Superior temporal gyrus (tissue), 1 donor: ENCODE data around the gene SYT2.
"Not testable (repeated sequence)": the region's sequence is repeated elsewhere in the genome, so short reads cannot be mapped to it uniquely, and the experiment has no call there.

ENCODE experiments used
- DNase-seq: peaks from one replicate; pipeline ENCODE4 v3.0.0-alpha.2; 2016; ENCODE audit errors: extremely low spot score

Gene SYT2

GRCh38 chr1:202546796-202547195 lies 163.5 kb downstream of the SYT2 start:
- DNase-seq = not testable (repeated sequence)

GRCh38 chr1:202546377-202546776 lies 163.9 kb downstream of the SYT2 start:
- not testable (repeated sequence) for DNase-seq

- not testable (repeated sequence) for DNase-seq
Measured at GRCh38 chr1:202545647-202546303, 164.5 kb downstream of the SYT2 start.

- not testable (repeated sequence) for DNase-seq
Measured at GRCh38 chr1:202544766-202545449, 165.3 kb downstream of the SYT2 start.

GRCh38 chr1:202543537-202543936 lies 166.7 kb downstream of the SYT2 start:
- DNase-seq = not testable (repeated sequence)

- DNase-seq = not testable (repeated sequence)
Measured at GRCh38 chr1:202542415-202542814, 167.8 kb downstream of the SYT2 start.

GRCh38 chr1:202540858-202541257 lies 169.4 kb downstream of the SYT2 start:
- DNase-seq = not testable (repeated sequence)
